Ishikawa (cell line): ENCODE data around the gene MLN.
A peak's percentile ranks its signal among the peaks of the same experiment; 100 is the strongest.

Experiments
- EP300 ChIP-seq: IDR thresholded peaks from 2 replicates; pipeline ENCODE4 v1.6.1; 2012; ENCODE audit warnings: borderline replicate concordance
- FOXM1 ChIP-seq: IDR thresholded peaks from 2 replicates; pipeline ENCODE4 v1.6.1; 2012; ENCODE audit warnings: low read depth, borderline replicate concordance
- MAX ChIP-seq: IDR thresholded peaks from 2 replicates; pipeline ENCODE4 v1.6.1; 2012
- NFIC ChIP-seq: IDR thresholded peaks from 2 replicates; pipeline ENCODE4 v1.6.1; 2012
- RAD21 ChIP-seq: IDR thresholded peaks from 2 replicates; pipeline ENCODE4 v1.6.1; 2012; ENCODE audit warnings: low read depth
- TAF1 ChIP-seq: IDR thresholded peaks from 2 replicates; pipeline ENCODE4 v1.6.1; 2012; ENCODE audit warnings: low read depth, mild to moderate bottlenecking
- TCF12 ChIP-seq: IDR thresholded peaks from 2 replicates; pipeline ENCODE4 v1.6.1; 2012; ENCODE audit warnings: low read depth
- TEAD4 ChIP-seq: IDR thresholded peaks from 2 replicates; pipeline ENCODE4 v1.6.1; 2012
- YY1 ChIP-seq: IDR thresholded peaks from 2 replicates; pipeline ENCODE4 v1.6.1; 2012; ENCODE audit warnings: low read depth
- TF ChIP-seq, protein P1 (sequence below): IDR thresholded peaks from 2 replicates; pipeline ENCODE4 v1.6.1; 2012; ENCODE audit warnings: low read depth, mild to moderate bottlenecking

- TF ChIP-seq MAX (no peak), YY1 (no peak), NFIC (no peak), FOXM1 (no peak), EP300 (peak; percentile 59; the same call in 1 of the 2 replicates), RAD21 (0 out of 2 replicates have a peak, but pooled peaks have one; percentile 8), TAF1 (no peak), TCF12 (peak; percentile 40; the same call in 1 of the 2 replicates), TEAD4 (no peak)
- TF ChIP-seq, protein P1, sequence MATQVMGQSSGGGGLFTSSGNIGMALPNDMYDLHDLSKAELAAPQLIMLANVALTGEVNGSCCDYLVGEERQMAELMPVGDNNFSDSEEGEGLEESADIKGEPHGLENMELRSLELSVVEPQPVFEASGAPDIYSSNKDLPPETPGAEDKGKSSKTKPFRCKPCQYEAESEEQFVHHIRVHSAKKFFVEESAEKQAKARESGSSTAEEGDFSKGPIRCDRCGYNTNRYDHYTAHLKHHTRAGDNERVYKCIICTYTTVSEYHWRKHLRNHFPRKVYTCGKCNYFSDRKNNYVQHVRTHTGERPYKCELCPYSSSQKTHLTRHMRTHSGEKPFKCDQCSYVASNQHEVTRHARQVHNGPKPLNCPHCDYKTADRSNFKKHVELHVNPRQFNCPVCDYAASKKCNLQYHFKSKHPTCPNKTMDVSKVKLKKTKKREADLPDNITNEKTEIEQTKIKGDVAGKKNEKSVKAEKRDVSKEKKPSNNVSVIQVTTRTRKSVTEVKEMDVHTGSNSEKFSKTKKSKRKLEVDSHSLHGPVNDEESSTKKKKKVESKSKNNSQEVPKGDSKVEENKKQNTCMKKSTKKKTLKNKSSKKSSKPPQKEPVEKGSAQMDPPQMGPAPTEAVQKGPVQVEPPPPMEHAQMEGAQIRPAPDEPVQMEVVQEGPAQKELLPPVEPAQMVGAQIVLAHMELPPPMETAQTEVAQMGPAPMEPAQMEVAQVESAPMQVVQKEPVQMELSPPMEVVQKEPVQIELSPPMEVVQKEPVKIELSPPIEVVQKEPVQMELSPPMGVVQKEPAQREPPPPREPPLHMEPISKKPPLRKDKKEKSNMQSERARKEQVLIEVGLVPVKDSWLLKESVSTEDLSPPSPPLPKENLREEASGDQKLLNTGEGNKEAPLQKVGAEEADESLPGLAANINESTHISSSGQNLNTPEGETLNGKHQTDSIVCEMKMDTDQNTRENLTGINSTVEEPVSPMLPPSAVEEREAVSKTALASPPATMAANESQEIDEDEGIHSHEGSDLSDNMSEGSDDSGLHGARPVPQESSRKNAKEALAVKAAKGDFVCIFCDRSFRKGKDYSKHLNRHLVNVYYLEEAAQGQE = no peak
These were observed 47.4 kb downstream of the MLN start for GRCh38 chr6:33756211-33756954.
